ENCODE measurements around the gene NRN1.
"Not testable (repeated sequence)": the region's sequence is repeated elsewhere in the genome, so short reads cannot be mapped to it uniquely, and the experiment has no call there.

The NRN1 gene

GRCh38 chr6:6026513-6027205, 19.9 kb upstream of the NRN1 start:
- in situ Hi-C loops (cut with MboI; ENCODE audit: low sequenced_read_pairs, unreplicated experiment) = no loop called here
- no peak for TF ChIP-seq CTCF (IDR thresholded peaks at IDR 0.05; ENCODE audit: borderline replicate concordance, control extremely low read depth, extremely low read depth, insufficient read depth, missing control alignments)
- DNase-seq (ENCODE audit: low spot score) = no peak

- no peak for DNase-seq (ENCODE audit: low spot score)
- in situ Hi-C loops (cut with MboI; ENCODE audit: low sequenced_read_pairs, unreplicated experiment) = no loop called here
- no peak for TF ChIP-seq CTCF (IDR thresholded peaks at IDR 0.05; ENCODE audit: borderline replicate concordance, control extremely low read depth, extremely low read depth, insufficient read depth, missing control alignments)
These were observed 19.0 kb upstream of the NRN1 start for GRCh38 chr6:6025736-6026135.

GRCh38 chr6:6024220-6024619, 17.5 kb upstream of the NRN1 start:
- no peak for TF ChIP-seq CTCF (IDR thresholded peaks at IDR 0.05; ENCODE audit: borderline replicate concordance, control extremely low read depth, extremely low read depth, insufficient read depth, missing control alignments)

GRCh38 chr6:6022841-6023240, 16.1 kb upstream of the NRN1 start:
- in situ Hi-C loops (cut with MboI; ENCODE audit: low sequenced_read_pairs, unreplicated experiment); DNase-seq (ENCODE audit: low spot score): not testable (repeated sequence)

More at GRCh38 chr6:6024220-6024619, 17.5 kb upstream of the NRN1 start:
- no peak for DNase-seq (ENCODE audit: low spot score)
- in situ Hi-C loops (cut with MboI; ENCODE audit: low sequenced_read_pairs, unreplicated experiment) = no loop called here

- TF ChIP-seq CTCF (IDR thresholded peaks at IDR 0.05; ENCODE audit: borderline replicate concordance, control extremely low read depth, extremely low read depth, insufficient read depth, missing control alignments) = no peak
- peak; percentile 92 for DNase-seq (ENCODE audit: low spot score)
- in situ Hi-C loops (cut with MboI; ENCODE audit: low sequenced_read_pairs, unreplicated experiment) = no loop called here
These were observed 2.1 kb upstream of the NRN1 start for GRCh38 chr6:6008648-6009421.

GRCh38 chr6:6008089-6008647, 1.4 kb upstream of the NRN1 start:
- peak; percentile 53 for DNase-seq (ENCODE audit: low spot score)

More at GRCh38 chr6:6008089-6008647, 1.4 kb upstream of the NRN1 start:
- in situ Hi-C loops (cut with MboI; ENCODE audit: low sequenced_read_pairs, unreplicated experiment) = no loop called here
- TF ChIP-seq CTCF (IDR thresholded peaks at IDR 0.05; ENCODE audit: borderline replicate concordance, control extremely low read depth, extremely low read depth, insufficient read depth, missing control alignments) = no peak
